DND-41 (cell line): ENCODE data around the gene DNAH10.

Source experiments
- CTCF ChIP-seq: IDR thresholded peaks from 2 replicates; pipeline ENCODE4 v1.5.1; 2012; ENCODE audit warnings: borderline replicate concordance, low read length, moderate library complexity, mild to moderate bottlenecking; ENCODE audit not compliant: poor library complexity, severe bottlenecking; ENCODE audit errors: extremely low read depth
- EZH2 ChIP-seq: IDR thresholded peaks from 3 replicates; pipeline ENCODE4 v1.6.1; 2012; ENCODE audit warnings: borderline replicate concordance, low read depth, mild to moderate bottlenecking, moderate library complexity, low read length, inconsistent platforms; ENCODE audit not compliant: severe bottlenecking

- TF ChIP-seq EZH2 (no peak), CTCF (no peak)
Observed at GRCh38 chr12:123936471-123936870, 174.4 kb downstream of the DNAH10 start.
